GM18909 (cell line): ENCODE data around the gene SH3BGRL3.
"Not testable (repeated sequence)": the region's sequence is repeated elsewhere in the genome, so short reads cannot be mapped to it uniquely, and the experiment has no call there.

Experiments
- ATAC-seq: cut with Tn5 transposase; IDR thresholded peaks from one replicate; pipeline ENCODE4 v1.9.1; 2021; ENCODE audit warnings: mild to moderate bottlenecking; ENCODE audit not compliant: unreplicated experiment, poor library complexity

The SH3BGRL3 gene

GRCh38 chr1:26290122-26290881 is 10.4 kb downstream of the SH3BGRL3 start:
- ATAC-seq = no peak

- no peak for ATAC-seq
Observed at GRCh38 chr1:26290882-26291261, 11.0 kb downstream of the SH3BGRL3 start.

GRCh38 chr1:26291433-26291832 is 11.5 kb downstream of the SH3BGRL3 start:
- ATAC-seq = no peak

GRCh38 chr1:26291939-26292338 is 12.1 kb downstream of the SH3BGRL3 start:
- ATAC-seq = no peak

- not testable (repeated sequence) for ATAC-seq
Observed at GRCh38 chr1:26292735-26293134, 12.8 kb downstream of the SH3BGRL3 start.

GRCh38 chr1:26293911-26294463 is 14.1 kb downstream of the SH3BGRL3 start:
- no peak for ATAC-seq

GRCh38 chr1:26295194-26296138 is 15.6 kb downstream of the SH3BGRL3 start:
- ATAC-seq = no peak

- ATAC-seq = no peak
Observed at GRCh38 chr1:26296340-26297056, 16.6 kb downstream of the SH3BGRL3 start.

GRCh38 chr1:26297057-26297790 is 17.3 kb downstream of the SH3BGRL3 start:
- ATAC-seq = no peak

GRCh38 chr1:26297791-26298124 is 17.9 kb downstream of the SH3BGRL3 start:
- no peak for ATAC-seq

- no peak for ATAC-seq
Observed at GRCh38 chr1:26300578-26301275, 20.8 kb downstream of the SH3BGRL3 start.

- ATAC-seq = no peak
Observed at GRCh38 chr1:26302733-26303405, 23.0 kb downstream of the SH3BGRL3 start.

GRCh38 chr1:26305667-26306289 is 25.9 kb downstream of the SH3BGRL3 start:
- no peak for ATAC-seq

GRCh38 chr1:26306290-26307229 is 26.7 kb downstream of the SH3BGRL3 start, which contains the start of gene UBXN11:
Gene UBXN11 (minus strand): TSS chr1:26306636. CDS start chr1:26302883, 3,753 bp downstream.
- peak; percentile 97 for ATAC-seq

GRCh38 chr1:26307363-26307781 is 27.5 kb downstream of the SH3BGRL3 start:
- no peak for ATAC-seq

GRCh38 chr1:26307966-26308899 is 28.3 kb downstream of the SH3BGRL3 start:
- not testable (repeated sequence) for ATAC-seq
